Neural progenitor cell (in vitro differentiated cells): ENCODE measurements around the gene RBMX2. TPM values are rescaled to one million over a fixed set of nuclear protein-coding genes. Genes with fewer than 3 reads are reported as not detected.
A peak's percentile ranks its signal among the peaks of the same experiment; 100 is the strongest.
"Not testable (repeated sequence)": the region's sequence is repeated elsewhere in the genome, so short reads cannot be mapped to it uniquely, and the experiment has no call there.

Experiments used
- DNase-seq: peaks from one replicate; pipeline ENCODE4 v3.0.0-alpha.2; 2016; ENCODE audit warnings: low spot score
- H2AFZ ChIP-seq: fragments of 200-600 bp; sonication (generic); replicated peaks from 2 replicates; pipeline ENCODE4 v1.6.1; 2016; ENCODE audit warnings: antibody characterized with exemption
- H3F3A ChIP-seq: fragments of 200-600 bp; sonication (generic); 2 replicates; pipeline ENCODE4 v1.6.1; 2016; ENCODE audit warnings: antibody characterized with exemption, low read depth
- H3K27ac ChIP-seq: fragments of 200-600 bp; sonication (generic); 2 replicates; pipeline ENCODE4 v1.5.1; 2016; ENCODE audit warnings: mild to moderate bottlenecking
- H3K27me3 ChIP-seq: fragments of 200-600 bp; sonication (generic); 2 replicates; pipeline ENCODE4 v1.6.1; 2016; ENCODE audit warnings: mild to moderate bottlenecking, moderate library complexity
- H3K36me3 ChIP-seq: fragments of 200-600 bp; sonication (generic); 2 replicates; pipeline ENCODE4 v1.5.1; 2016
- H3K4me1 ChIP-seq: fragments of 200-600 bp; sonication (generic); 2 replicates; pipeline ENCODE4 v1.6.1; 2016; ENCODE audit warnings: mixed run types
- H3K4me2 ChIP-seq: fragments of 200-600 bp; sonication (generic); 2 replicates; pipeline ENCODE4 v1.6.1; 2016
- H3K4me3 ChIP-seq: fragments of 200-600 bp; sonication (generic); 2 replicates; pipeline ENCODE4 v1.5.1; 2016
- H3K79me2 ChIP-seq: fragments of 200-600 bp; sonication (generic); 2 replicates; pipeline ENCODE4 v1.6.1; 2016; ENCODE audit warnings: low read depth
- H3K9ac ChIP-seq: fragments of 200-600 bp; sonication (generic); 2 replicates; pipeline ENCODE4 v1.6.1; 2016
- H3K9me3 ChIP-seq: fragments of 200-600 bp; sonication (generic); 2 replicates; pipeline ENCODE4 v1.5.1; 2016; ENCODE audit warnings: low read depth
- H4K20me1 ChIP-seq: fragments of 200-600 bp; sonication (generic); 2 replicates; pipeline ENCODE4 v1.6.1; 2016; ENCODE audit warnings: low read depth
- H3K27ac Mint-ChIP-seq: 3 replicates; pipeline ENCODE4 v1.8.0; 2021; ENCODE audit warnings: mixed read lengths
- H3K27me3 Mint-ChIP-seq: 2 replicates; pipeline ENCODE4 v1.8.0; 2022; ENCODE audit warnings: low read depth, mild to moderate bottlenecking, inconsistent platforms, moderate library complexity, mixed read lengths; ENCODE audit not compliant: insufficient read depth
- H3K36me3 Mint-ChIP-seq: 3 replicates; pipeline ENCODE4 v1.8.0; 2021; ENCODE audit warnings: mixed read lengths
- H3K4me1 Mint-ChIP-seq: 3 replicates; pipeline ENCODE4 v1.8.0; 2021; ENCODE audit warnings: mixed read lengths
- H3K4me3 Mint-ChIP-seq: 3 replicates; pipeline ENCODE4 v1.8.0; 2021; ENCODE audit warnings: mild to moderate bottlenecking, moderate library complexity, mixed read lengths
- H3K9me3 Mint-ChIP-seq: 3 replicates; pipeline ENCODE4 v1.8.0; 2020; ENCODE audit warnings: mixed read lengths
- CTCF ChIP-seq: fragments of 200-600 bp; sonication (generic); IDR thresholded peaks from 2 replicates; pipeline ENCODE4 v1.5.1; 2017; ENCODE audit warnings: antibody characterized with exemption, mild to moderate bottlenecking
- EZH2 ChIP-seq: fragments of 200-600 bp; sonication (generic); IDR thresholded peaks from 2 replicates; pipeline ENCODE4 v1.6.1; 2017; ENCODE audit warnings: antibody characterized with exemption, mild to moderate bottlenecking, moderate library complexity
- EZH2phosphoT487 ChIP-seq: fragments of 200-600 bp; sonication (generic); IDR thresholded peaks from 2 replicates; pipeline ENCODE4 v1.6.1; 2017; ENCODE audit warnings: antibody characterized with exemption
- total RNA-seq: library from RNA; depleted of rRNA; stranded (reverse); fragments of >200 nt; gene quantifications from 2 replicates; pipeline ENCODE4 v1.2.3, GENCODE V29; 2015; ENCODE audit warnings: low replicate concordance

The RBMX2 gene
- 27.8 and 35.4 TPM in 2 replicates for total RNA-seq

- TF ChIP-seq CTCF (no peak), EZH2 (no peak)
- no peaks in the 10 kb centered on the region for H3K36me3 ChIP-seq
- H3K4me3 Mint-ChIP-seq, result peak within 1 kb of the TSS; percentile 93
These were observed at the start of gene RBMX2 for GRCh38 chrX:130401415-130402207. RBMX2 (plus strand) TSS chrX:130401987; CDS start chrX:130402033, 46 bp downstream.

GRCh38 chrX:130352050-130352449 is 49.7 kb upstream of the RBMX2 start:
- H3K27me3 Mint-ChIP-seq, H4K20me1 ChIP-seq, H3F3A ChIP-seq, H3K27ac Mint-ChIP-seq, H3K9me3 Mint-ChIP-seq, H3K9me3 ChIP-seq, H3K27me3 ChIP-seq, H3K27ac ChIP-seq, H3K4me1 Mint-ChIP-seq, H3K4me3 Mint-ChIP-seq, H3K4me3 ChIP-seq, H3K36me3 ChIP-seq, H3K4me1 ChIP-seq, H3K36me3 Mint-ChIP-seq, DNase-seq, H3K79me2 ChIP-seq, H3K4me2 ChIP-seq, H2AFZ ChIP-seq, H3K9ac ChIP-seq: not testable (repeated sequence)

More at GRCh38 chrX:130401415-130402207, at the start of gene RBMX2:
- Histone ChIP-seq H3K4me2 (peak within 1 kb of the TSS; percentile 90), H3K9me3 (no peaks in the 10 kb centered on the region), H3K27ac (no peak within 1 kb of the TSS), H3K79me2 (peaks cover 16% of the 10 kb centered on the region), H2AFZ (peak within 1 kb of the TSS; percentile 79), H3K4me3 (peak within 1 kb of the TSS; percentile 67), H3K27me3 (peaks cover 24% of the 10 kb centered on the region), H4K20me1 (no peaks in the 10 kb centered on the region), H3F3A (no peaks in the 10 kb centered on the region), H3K9ac (peak within 1 kb of the TSS; percentile 52), H3K4me1 (no peaks in the 10 kb centered on the region)
- Mint-ChIP-seq H3K4me1 (peaks cover 4% of the 10 kb centered on the region), H3K36me3 (no peaks in the 10 kb centered on the region), H3K27me3 (no peaks in the 10 kb centered on the region), H3K27ac (peak within 1 kb of the TSS; percentile 95), H3K9me3 (no peaks in the 10 kb centered on the region)
- peak; percentile 90 for DNase-seq

GRCh38 chrX:130376077-130376476 is 25.7 kb upstream of the RBMX2 start:
- H3K27me3 Mint-ChIP-seq, result no peaks in the 10 kb centered on the region
- no peak for TF ChIP-seq CTCF
- no peak for TF ChIP-seq EZH2phosphoT487
- no peak for TF ChIP-seq EZH2

GRCh38 chrX:130378024-130378669 is 23.6 kb upstream of the RBMX2 start:
- H3K4me3 ChIP-seq, result no peak overlapping the region
- H3K4me1 ChIP-seq, result no peaks in the 10 kb centered on the region
- TF ChIP-seq EZH2phosphoT487 (no peak), EZH2 (no peak), CTCF (no peak)
- H3K79me2 ChIP-seq, result no peaks in the 10 kb centered on the region
- peak overlapping the region; percentile 45 for H2AFZ ChIP-seq
- no peaks in the 10 kb centered on the region for H4K20me1 ChIP-seq
- no peaks in the 10 kb centered on the region for H3K27me3 Mint-ChIP-seq
- H3K4me2 ChIP-seq, result no peak overlapping the region
- H3K9me3 ChIP-seq, result no peaks in the 10 kb centered on the region
- no peak overlapping the region for H3K27ac ChIP-seq
- no peaks in the 10 kb centered on the region for H3K36me3 Mint-ChIP-seq
- no peak overlapping the region for H3K27ac Mint-ChIP-seq
- no peak overlapping the region for H3K4me3 Mint-ChIP-seq
- H3K27me3 ChIP-seq, result no peaks in the 10 kb centered on the region
- H3K36me3 ChIP-seq, result no peaks in the 10 kb centered on the region
- DNase-seq, result no peak
- no peak overlapping the region for H3K9ac ChIP-seq
- H3K9me3 Mint-ChIP-seq, result no peaks in the 10 kb centered on the region
- H3K4me1 Mint-ChIP-seq, result no peaks in the 10 kb centered on the region
- H3F3A ChIP-seq, result no peaks in the 10 kb centered on the region

More at GRCh38 chrX:130376077-130376476, 25.7 kb upstream of the RBMX2 start:
- Histone ChIP-seq H4K20me1 (no peaks in the 10 kb centered on the region), H3K4me3 (no peak overlapping the region), H3K9me3 (no peaks in the 10 kb centered on the region), H3K9ac (no peak overlapping the region), H2AFZ (no peak overlapping the region), H3K27me3 (no peaks in the 10 kb centered on the region), H3F3A (no peaks in the 10 kb centered on the region), H3K4me1 (no peaks in the 10 kb centered on the region), H3K79me2 (no peaks in the 10 kb centered on the region), H3K4me2 (no peak overlapping the region), H3K36me3 (no peaks in the 10 kb centered on the region), H3K27ac (no peak overlapping the region)
- Mint-ChIP-seq H3K27ac (no peak overlapping the region), H3K9me3 (no peaks in the 10 kb centered on the region), H3K4me3 (no peak overlapping the region), H3K4me1 (no peaks in the 10 kb centered on the region), H3K36me3 (peaks cover 5% of the 10 kb centered on the region)
- no peak for DNase-seq
